ENCODE data around the gene MRPS12. TPM values are rescaled to one million over a fixed set of nuclear protein-coding genes. Genes with fewer than 3 reads are reported as not detected.

The MRPS12 gene
- total RNA-seq, 1 experiment from 2014 or later = 61.2 TPM

- peak; percentile 72 for DNase-seq (ENCODE audit: low read depth)
These were observed 44.6 kb downstream of the MRPS12 start, which contains the start of gene FBXO17 for GRCh38 chr19:38975214-38975860. TSS of gene FBXO17 (minus strand) at chr19:38975742. CDS start at chr19:38950319, 25,423 bp downstream.

- peak; percentile 39 for DNase-seq (ENCODE audit: low read depth)
These were observed 45.1 kb downstream of the MRPS12 start for GRCh38 chr19:38975861-38976271.

GRCh38 chr19:38977445-38978325 is 46.9 kb downstream of the MRPS12 start:
- peak; percentile 42 for DNase-seq (ENCODE audit: low read depth)

GRCh38 chr19:38978326-38978689 is 47.6 kb downstream of the MRPS12 start:
- no peak for DNase-seq (ENCODE audit: low read depth)

GRCh38 chr19:38979812-38980211 is 49.1 kb downstream of the MRPS12 start:
- DNase-seq (ENCODE audit: low read depth) = no peak

GRCh38 chr19:38980583-38981374 is 50.0 kb downstream of the MRPS12 start:
- no peak for DNase-seq (ENCODE audit: low read depth)

Other genes starting within 250 kb of the MRPS12 start
- gene CAPN12, start 186.5 kb upstream of the MRPS12 start, total RNA-seq (2014; rRNA removed; shearing (Covaris generic)) = not detected in 2 replicates
- not detected in 2 replicates for gene LGALS7, start 157.4 kb upstream of the MRPS12 start, total RNA-seq (2014; rRNA removed; shearing (Covaris generic))
- gene LGALS7B, start 141.7 kb upstream of the MRPS12 start, total RNA-seq (2014; rRNA removed; shearing (Covaris generic)) = not detected in 2 replicates
- not detected in 2 replicates for gene LGALS4, start 118.0 kb upstream of the MRPS12 start, total RNA-seq (2014; rRNA removed; shearing (Covaris generic))
- gene ECH1, start 99.2 kb upstream of the MRPS12 start, total RNA-seq (2014; rRNA removed; shearing (Covaris generic)) = 34.5 and 40.8 TPM in 2 replicates
- 229 and 286 TPM in 2 replicates for gene HNRNPL, start 81.0 kb upstream of the MRPS12 start, total RNA-seq (2014; rRNA removed; shearing (Covaris generic))
- 4.6 and 5.1 TPM in 2 replicates for gene RINL, start 52.7 kb upstream of the MRPS12 start, total RNA-seq (2014; rRNA removed; shearing (Covaris generic))
- gene SIRT2, start 31.3 kb upstream of the MRPS12 start, total RNA-seq (2014; rRNA removed; shearing (Covaris generic)) = 102 and 104 TPM in 2 replicates
- gene NFKBIB, start 31.0 kb upstream of the MRPS12 start, total RNA-seq (2014; rRNA removed; shearing (Covaris generic)) = 21.0 and 25.1 TPM in 2 replicates
- not detected in 2 replicates for gene CCER2, start 18.8 kb upstream of the MRPS12 start, total RNA-seq (2014; rRNA removed; shearing (Covaris generic))
- gene SARS2, start 181 bp upstream of the MRPS12 start, total RNA-seq (2014; rRNA removed; shearing (Covaris generic)) = 11.5 and 17.3 TPM in 2 replicates
- gene FBXO17, start 44.8 kb downstream of the MRPS12 start, total RNA-seq (2014; rRNA removed; shearing (Covaris generic)) = 12.5 and 22.1 TPM in 2 replicates
- 0.10 TPM in 1 of 2 replicates, not detected in the other for gene FBXO27, start 101.6 kb downstream of the MRPS12 start, total RNA-seq (2014; rRNA removed; shearing (Covaris generic))
- gene ACP7, start 153.4 kb downstream of the MRPS12 start, total RNA-seq (2014; rRNA removed; shearing (Covaris generic)) = 0.10 TPM in 1 of 2 replicates, not detected in the other
- 7.1 and 10.5 TPM in 2 replicates for gene PAK4, start 194.8 kb downstream of the MRPS12 start, total RNA-seq (2014; rRNA removed; shearing (Covaris generic))

Data from RPMI7951 (cell line).